GM18517 (cell line): ENCODE results near the gene BCAS3.
"Not testable (repeated sequence)": the region's sequence is repeated elsewhere in the genome, so short reads cannot be mapped to it uniquely, and the experiment has no call there.

Experiments used
- ATAC-seq: cut with Tn5 transposase; IDR thresholded peaks from one replicate; pipeline ENCODE4 v1.9.1; 2021; ENCODE audit warnings: mild to moderate bottlenecking, moderate library complexity; ENCODE audit not compliant: unreplicated experiment

The BCAS3 gene

GRCh38 chr17:60863892-60864707, 186.4 kb downstream of the BCAS3 start:
- ATAC-seq, result no peak

- ATAC-seq, result no peak
Observed at GRCh38 chr17:60864708-60865005, 187.0 kb downstream of the BCAS3 start.

GRCh38 chr17:60874772-60875171, 197.1 kb downstream of the BCAS3 start:
- no peak for ATAC-seq

- not testable (repeated sequence) for ATAC-seq
Observed at GRCh38 chr17:60886731-60887613, 209.3 kb downstream of the BCAS3 start.

GRCh38 chr17:60887614-60888028, 210.0 kb downstream of the BCAS3 start:
- ATAC-seq, result no peak

- no peak for ATAC-seq
Observed at GRCh38 chr17:60888812-60889709, 211.4 kb downstream of the BCAS3 start.

- ATAC-seq, result no peak
Observed at GRCh38 chr17:60891149-60891548, 213.5 kb downstream of the BCAS3 start.

- ATAC-seq, result no peak
Observed at GRCh38 chr17:60893475-60893874, 215.8 kb downstream of the BCAS3 start.

- no peak for ATAC-seq
Observed at GRCh38 chr17:60896996-60897395, 219.3 kb downstream of the BCAS3 start.

- ATAC-seq, result no peak
Observed at GRCh38 chr17:60899115-60899514, 221.5 kb downstream of the BCAS3 start.

- no peak for ATAC-seq
Observed at GRCh38 chr17:60900688-60901087, 223.0 kb downstream of the BCAS3 start.

- no peak for ATAC-seq
Observed at GRCh38 chr17:60901242-60901641, 223.6 kb downstream of the BCAS3 start.

- no peak for ATAC-seq
Observed at GRCh38 chr17:60901806-60902205, 224.2 kb downstream of the BCAS3 start.

- ATAC-seq, result no peak
Observed at GRCh38 chr17:60902399-60902798, 224.7 kb downstream of the BCAS3 start.

GRCh38 chr17:60904582-60904981, 226.9 kb downstream of the BCAS3 start:
- ATAC-seq, result no peak

GRCh38 chr17:60905709-60906108, 228.1 kb downstream of the BCAS3 start:
- no peak for ATAC-seq

- no peak for ATAC-seq
Observed at GRCh38 chr17:60908324-60908723, 230.7 kb downstream of the BCAS3 start.

GRCh38 chr17:60909405-60909804, 231.8 kb downstream of the BCAS3 start:
- no peak for ATAC-seq

- ATAC-seq, result no peak
Observed at GRCh38 chr17:60910415-60910814, 232.8 kb downstream of the BCAS3 start.

- ATAC-seq, result no peak
Observed at GRCh38 chr17:60914078-60914477, 236.4 kb downstream of the BCAS3 start.

- ATAC-seq, result no peak
Observed at GRCh38 chr17:60916043-60916442, 238.4 kb downstream of the BCAS3 start.
